Panc1 (cell line): Measurements from ENCODE around the gene RNU1-4.
"Not testable (repeated sequence)": the region's sequence is repeated elsewhere in the genome, so short reads cannot be mapped to it uniquely, and the experiment has no call there.

Source experiments
- POLR2AphosphoS5 ChIP-seq: IDR thresholded peaks from 2 replicates; pipeline ENCODE4 v1.6.1; 2012; ENCODE audit warnings: mild to moderate bottlenecking, low read depth, low read length, moderate library complexity
- TF ChIP-seq, protein P1 (sequence below): fragments of 450-650 bp; IDR thresholded peaks from 2 replicates; pipeline ENCODE4 v1.5.1; 2017; ENCODE audit warnings: mild to moderate bottlenecking
- TF ChIP-seq, protein P2 (sequence below), 2 experiments: IDR thresholded peaks; 2 replicates each; pipeline ENCODE4 v1.6.1; 2011 to 2012; ENCODE audit warnings: low read depth in 2 of 2, control low read depth in 1 of 2, low read length in 1 of 2, mild to moderate bottlenecking in 1 of 2, moderate library complexity in 1 of 2; ENCODE audit not compliant: insufficient read depth in 1 of 2

DNA sequence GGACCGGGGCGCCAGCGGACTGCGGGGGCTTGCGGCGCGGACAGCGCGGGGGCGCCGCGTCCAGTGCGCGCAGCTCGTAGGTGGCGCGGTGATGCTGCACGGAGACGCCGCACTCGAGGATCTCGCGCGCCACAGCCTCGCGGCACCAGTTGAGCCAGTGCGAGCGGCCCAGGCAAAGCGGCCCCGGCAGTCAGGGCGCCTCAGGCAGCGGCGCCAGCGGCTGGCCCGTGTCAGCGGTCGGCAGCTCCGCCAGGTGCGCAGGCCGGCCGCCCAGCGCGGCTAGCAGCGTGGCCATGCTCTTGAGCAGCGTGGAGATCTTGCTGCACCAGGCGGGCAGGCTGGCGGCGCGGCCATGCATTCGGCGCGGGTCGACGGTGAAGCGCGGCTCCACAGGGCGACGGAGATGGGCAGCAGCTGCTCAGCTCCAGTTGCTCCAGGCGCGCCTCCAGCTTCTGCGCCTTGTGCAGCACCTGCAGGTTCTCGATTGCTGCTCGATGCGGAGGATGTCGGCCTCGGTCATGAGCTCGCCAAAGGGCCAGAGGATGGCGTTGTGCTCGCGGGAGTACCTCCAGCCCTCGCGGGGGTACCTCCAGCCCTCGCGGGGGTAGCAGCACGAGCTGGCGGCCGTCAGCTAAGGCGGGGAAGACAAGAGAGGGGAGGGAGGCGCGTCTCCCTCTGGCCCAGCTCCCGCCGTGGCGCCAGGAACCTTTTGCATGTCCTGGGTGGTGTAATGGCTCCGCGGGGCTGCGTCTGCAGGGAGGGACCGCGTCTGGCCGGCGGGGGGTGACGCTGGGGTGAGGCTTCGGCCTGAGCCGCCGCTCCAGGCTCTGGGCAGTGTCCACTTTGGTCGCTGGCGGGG is 46.6 kb upstream of the RNU1-4 start:
- TF ChIP-seq POLR2AphosphoS5, result not testable (repeated sequence)
- TF ChIP-seq, protein P1, sequence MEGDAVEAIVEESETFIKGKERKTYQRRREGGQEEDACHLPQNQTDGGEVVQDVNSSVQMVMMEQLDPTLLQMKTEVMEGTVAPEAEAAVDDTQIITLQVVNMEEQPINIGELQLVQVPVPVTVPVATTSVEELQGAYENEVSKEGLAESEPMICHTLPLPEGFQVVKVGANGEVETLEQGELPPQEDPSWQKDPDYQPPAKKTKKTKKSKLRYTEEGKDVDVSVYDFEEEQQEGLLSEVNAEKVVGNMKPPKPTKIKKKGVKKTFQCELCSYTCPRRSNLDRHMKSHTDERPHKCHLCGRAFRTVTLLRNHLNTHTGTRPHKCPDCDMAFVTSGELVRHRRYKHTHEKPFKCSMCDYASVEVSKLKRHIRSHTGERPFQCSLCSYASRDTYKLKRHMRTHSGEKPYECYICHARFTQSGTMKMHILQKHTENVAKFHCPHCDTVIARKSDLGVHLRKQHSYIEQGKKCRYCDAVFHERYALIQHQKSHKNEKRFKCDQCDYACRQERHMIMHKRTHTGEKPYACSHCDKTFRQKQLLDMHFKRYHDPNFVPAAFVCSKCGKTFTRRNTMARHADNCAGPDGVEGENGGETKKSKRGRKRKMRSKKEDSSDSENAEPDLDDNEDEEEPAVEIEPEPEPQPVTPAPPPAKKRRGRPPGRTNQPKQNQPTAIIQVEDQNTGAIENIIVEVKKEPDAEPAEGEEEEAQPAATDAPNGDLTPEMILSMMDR, result not testable (repeated sequence)
- TF ChIP-seq, protein P2, sequence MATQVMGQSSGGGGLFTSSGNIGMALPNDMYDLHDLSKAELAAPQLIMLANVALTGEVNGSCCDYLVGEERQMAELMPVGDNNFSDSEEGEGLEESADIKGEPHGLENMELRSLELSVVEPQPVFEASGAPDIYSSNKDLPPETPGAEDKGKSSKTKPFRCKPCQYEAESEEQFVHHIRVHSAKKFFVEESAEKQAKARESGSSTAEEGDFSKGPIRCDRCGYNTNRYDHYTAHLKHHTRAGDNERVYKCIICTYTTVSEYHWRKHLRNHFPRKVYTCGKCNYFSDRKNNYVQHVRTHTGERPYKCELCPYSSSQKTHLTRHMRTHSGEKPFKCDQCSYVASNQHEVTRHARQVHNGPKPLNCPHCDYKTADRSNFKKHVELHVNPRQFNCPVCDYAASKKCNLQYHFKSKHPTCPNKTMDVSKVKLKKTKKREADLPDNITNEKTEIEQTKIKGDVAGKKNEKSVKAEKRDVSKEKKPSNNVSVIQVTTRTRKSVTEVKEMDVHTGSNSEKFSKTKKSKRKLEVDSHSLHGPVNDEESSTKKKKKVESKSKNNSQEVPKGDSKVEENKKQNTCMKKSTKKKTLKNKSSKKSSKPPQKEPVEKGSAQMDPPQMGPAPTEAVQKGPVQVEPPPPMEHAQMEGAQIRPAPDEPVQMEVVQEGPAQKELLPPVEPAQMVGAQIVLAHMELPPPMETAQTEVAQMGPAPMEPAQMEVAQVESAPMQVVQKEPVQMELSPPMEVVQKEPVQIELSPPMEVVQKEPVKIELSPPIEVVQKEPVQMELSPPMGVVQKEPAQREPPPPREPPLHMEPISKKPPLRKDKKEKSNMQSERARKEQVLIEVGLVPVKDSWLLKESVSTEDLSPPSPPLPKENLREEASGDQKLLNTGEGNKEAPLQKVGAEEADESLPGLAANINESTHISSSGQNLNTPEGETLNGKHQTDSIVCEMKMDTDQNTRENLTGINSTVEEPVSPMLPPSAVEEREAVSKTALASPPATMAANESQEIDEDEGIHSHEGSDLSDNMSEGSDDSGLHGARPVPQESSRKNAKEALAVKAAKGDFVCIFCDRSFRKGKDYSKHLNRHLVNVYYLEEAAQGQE (IDR thresholded peaks at IDR 0.05; ENCODE audit: insufficient read depth in 1 of 2, low read depth in 2 of 2, low read length in 1 of 2), result not testable (repeated sequence)
